Astrocyte (in vitro differentiated cells and primary cell): ENCODE results near the gene CACNA1D. TPM values are rescaled to one million over a fixed set of nuclear protein-coding genes. Genes with fewer than 3 reads are reported as not detected.

ENCODE experiments used
- DNase-seq: peaks from one replicate; pipeline ENCODE4 v3.0.0-alpha.2; 2010; ENCODE audit warnings: low read depth
- FAIRE-seq: peaks from 2 replicates; lab custom pipeline; 2011; peaks lifted over from hg19 to GRCh38; lab: Jason Lieb, UNC
- H2AFZ ChIP-seq: 2 replicates; pipeline ENCODE4 v1.6.0; 2012; ENCODE audit warnings: low read depth, low read length, inconsistent platforms
- H3K27ac ChIP-seq: 2 replicates; pipeline ENCODE4 v1.5.1; 2011; ENCODE audit warnings: low read depth, low read length, inconsistent platforms
- H3K27me3 ChIP-seq: 2 replicates; pipeline ENCODE4 v1.6.0; 2011; ENCODE audit warnings: low read length, inconsistent platforms; ENCODE audit not compliant: insufficient read depth
- H3K36me3 ChIP-seq: 2 replicates; pipeline ENCODE4 v1.5.1; 2011; ENCODE audit warnings: low read length, inconsistent platforms; ENCODE audit not compliant: insufficient read depth
- H3K4me1 ChIP-seq: 2 replicates; pipeline ENCODE4 v1.5.1; 2011; ENCODE audit warnings: low read length, inconsistent platforms; ENCODE audit not compliant: insufficient read depth
- H3K4me2 ChIP-seq: 2 replicates; pipeline ENCODE4 v1.6.0; 2012; ENCODE audit warnings: low read length, inconsistent platforms
- H3K4me3 ChIP-seq: 2 replicates; pipeline ENCODE4 v1.5.1; 2011; ENCODE audit warnings: low read depth, mild to moderate bottlenecking, low read length, inconsistent platforms; ENCODE audit not compliant: insufficient read depth
- H3K79me2 ChIP-seq: 2 replicates; pipeline ENCODE4 v1.6.0; 2012; ENCODE audit warnings: mild to moderate bottlenecking, low read length, inconsistent platforms; ENCODE audit not compliant: insufficient read depth
- H3K9ac ChIP-seq: 2 replicates; pipeline ENCODE4 v1.6.0; 2012; ENCODE audit warnings: mild to moderate bottlenecking, low read length, inconsistent platforms
- H3K9me3 ChIP-seq: 2 replicates; pipeline ENCODE4 v1.5.1; 2012; ENCODE audit warnings: low read depth, mild to moderate bottlenecking, low read length, inconsistent platforms; ENCODE audit not compliant: insufficient read depth
- H4K20me1 ChIP-seq: 2 replicates; pipeline ENCODE4 v1.6.0; 2012; ENCODE audit warnings: low read length, inconsistent platforms; ENCODE audit not compliant: insufficient read depth
- H3K27ac Mint-ChIP-seq: one replicate; pipeline ENCODE4 v1.8.0; 2021; ENCODE audit warnings: mild to moderate bottlenecking, mixed read lengths; ENCODE audit not compliant: unreplicated experiment
- H3K27me3 Mint-ChIP-seq: one replicate; pipeline ENCODE4 v1.8.0; 2021; ENCODE audit warnings: low read depth, mixed read lengths; ENCODE audit not compliant: unreplicated experiment
- H3K36me3 Mint-ChIP-seq: one replicate; pipeline ENCODE4 v1.8.0; 2021; ENCODE audit warnings: low read depth, mixed read lengths; ENCODE audit not compliant: unreplicated experiment
- H3K4me1 Mint-ChIP-seq: one replicate; pipeline ENCODE4 v1.8.0; 2021; ENCODE audit warnings: low read depth, mixed read lengths; ENCODE audit not compliant: unreplicated experiment
- H3K4me3 Mint-ChIP-seq: one replicate; pipeline ENCODE4 v1.8.0; 2021; ENCODE audit warnings: mild to moderate bottlenecking, moderate library complexity, mixed read lengths; ENCODE audit not compliant: unreplicated experiment
- H3K9me3 Mint-ChIP-seq: one replicate; pipeline ENCODE4 v1.8.0; 2021; ENCODE audit warnings: mild to moderate bottlenecking, mixed read lengths; ENCODE audit not compliant: unreplicated experiment
- EZH2 ChIP-seq: IDR thresholded peaks from 2 replicates; pipeline ENCODE4 v1.6.1; 2012; ENCODE audit warnings: mild to moderate bottlenecking, low read length, inconsistent platforms; ENCODE audit not compliant: insufficient read depth
- total RNA-seq: library from RNA; stranded (reverse); gene quantifications from 2 replicates; pipeline ENCODE4 v1.2.1, GENCODE V29; 2021
- TF ChIP-seq, protein P1 (sequence below): IDR thresholded peaks from 2 replicates; pipeline ENCODE4 v1.5.1; 2011; ENCODE audit warnings: low read depth, mild to moderate bottlenecking, inconsistent platforms, low read length, moderate library complexity; ENCODE audit not compliant: insufficient read depth

Gene CACNA1D
- total RNA-seq, 1 donor from 2014 or later, result 0.41 TPM

- no peak overlapping the region for H3K4me2 ChIP-seq
- H3K9ac ChIP-seq, result no peak overlapping the region
- no peaks in the 10 kb centered on the region for H3K79me2 ChIP-seq
- Mint-ChIP-seq H3K36me3 (no peaks in the 10 kb centered on the region), H3K9me3 (no peaks in the 10 kb centered on the region), H3K27ac (no peak overlapping the region), H3K27me3 (no peaks in the 10 kb centered on the region), H3K4me1 (peaks cover 9% of the 10 kb centered on the region), H3K4me3 (no peak overlapping the region)
- H3K9me3 ChIP-seq, result no peaks in the 10 kb centered on the region
- TF ChIP-seq, protein P1, sequence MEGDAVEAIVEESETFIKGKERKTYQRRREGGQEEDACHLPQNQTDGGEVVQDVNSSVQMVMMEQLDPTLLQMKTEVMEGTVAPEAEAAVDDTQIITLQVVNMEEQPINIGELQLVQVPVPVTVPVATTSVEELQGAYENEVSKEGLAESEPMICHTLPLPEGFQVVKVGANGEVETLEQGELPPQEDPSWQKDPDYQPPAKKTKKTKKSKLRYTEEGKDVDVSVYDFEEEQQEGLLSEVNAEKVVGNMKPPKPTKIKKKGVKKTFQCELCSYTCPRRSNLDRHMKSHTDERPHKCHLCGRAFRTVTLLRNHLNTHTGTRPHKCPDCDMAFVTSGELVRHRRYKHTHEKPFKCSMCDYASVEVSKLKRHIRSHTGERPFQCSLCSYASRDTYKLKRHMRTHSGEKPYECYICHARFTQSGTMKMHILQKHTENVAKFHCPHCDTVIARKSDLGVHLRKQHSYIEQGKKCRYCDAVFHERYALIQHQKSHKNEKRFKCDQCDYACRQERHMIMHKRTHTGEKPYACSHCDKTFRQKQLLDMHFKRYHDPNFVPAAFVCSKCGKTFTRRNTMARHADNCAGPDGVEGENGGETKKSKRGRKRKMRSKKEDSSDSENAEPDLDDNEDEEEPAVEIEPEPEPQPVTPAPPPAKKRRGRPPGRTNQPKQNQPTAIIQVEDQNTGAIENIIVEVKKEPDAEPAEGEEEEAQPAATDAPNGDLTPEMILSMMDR, result no peak
- no peaks in the 10 kb centered on the region for H3K4me1 ChIP-seq
- no peak overlapping the region for H2AFZ ChIP-seq
- no peak overlapping the region for H3K4me3 ChIP-seq
- no peak for DNase-seq
- no peaks in the 10 kb centered on the region for H3K27me3 ChIP-seq
- H3K36me3 ChIP-seq, result no peaks in the 10 kb centered on the region
- H3K27ac ChIP-seq, result no peak overlapping the region
- no peaks in the 10 kb centered on the region for H4K20me1 ChIP-seq
- FAIRE-seq, result no peak
Measured at GRCh38 chr3:53829605-53830004, 335.2 kb downstream of the CACNA1D start.

DNA sequence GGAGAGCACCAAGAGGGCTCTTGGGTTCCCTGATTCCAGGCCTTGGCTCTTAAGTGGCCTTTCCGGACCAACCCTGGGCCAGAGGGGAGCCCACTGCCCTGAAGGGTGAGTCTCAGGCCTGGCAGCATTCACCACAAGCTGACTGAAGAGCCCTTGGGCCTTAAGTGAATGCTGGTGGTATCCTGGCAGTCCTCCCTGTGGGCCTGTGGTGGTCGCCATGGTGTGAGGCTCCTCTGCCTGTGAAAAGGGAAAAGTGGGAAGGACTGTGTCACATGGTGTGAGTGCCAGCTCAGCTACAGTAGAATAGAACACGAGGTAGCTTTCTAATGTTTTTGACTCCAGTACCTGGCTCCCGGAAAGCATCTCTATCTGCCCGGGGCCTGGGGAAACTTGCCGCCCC, 336.5 kb downstream of the CACNA1D start:
- Histone ChIP-seq H3K27me3 (no peaks in the 10 kb centered on the region), H3K27ac (no peak overlapping the region), H3K4me2 (no peak overlapping the region), H3K36me3 (no peaks in the 10 kb centered on the region), H3K4me1 (no peaks in the 10 kb centered on the region), H3K9ac (no peak overlapping the region), H3K79me2 (no peaks in the 10 kb centered on the region), H3K9me3 (no peaks in the 10 kb centered on the region), H3K4me3 (no peak overlapping the region), H4K20me1 (no peaks in the 10 kb centered on the region), H2AFZ (no peak overlapping the region)
- no peak overlapping the region for H3K27ac Mint-ChIP-seq
- no peaks in the 10 kb centered on the region for H3K9me3 Mint-ChIP-seq
- no peak overlapping the region for H3K4me3 Mint-ChIP-seq
- H3K27me3 Mint-ChIP-seq, result no peaks in the 10 kb centered on the region
- H3K36me3 Mint-ChIP-seq, result no peaks in the 10 kb centered on the region
- peaks cover 4% of the 10 kb centered on the region for H3K4me1 Mint-ChIP-seq
- FAIRE-seq (no peak), DNase-seq (no peak)
- TF ChIP-seq, protein P1, result no peak
- no peak for TF ChIP-seq EZH2

DNA sequence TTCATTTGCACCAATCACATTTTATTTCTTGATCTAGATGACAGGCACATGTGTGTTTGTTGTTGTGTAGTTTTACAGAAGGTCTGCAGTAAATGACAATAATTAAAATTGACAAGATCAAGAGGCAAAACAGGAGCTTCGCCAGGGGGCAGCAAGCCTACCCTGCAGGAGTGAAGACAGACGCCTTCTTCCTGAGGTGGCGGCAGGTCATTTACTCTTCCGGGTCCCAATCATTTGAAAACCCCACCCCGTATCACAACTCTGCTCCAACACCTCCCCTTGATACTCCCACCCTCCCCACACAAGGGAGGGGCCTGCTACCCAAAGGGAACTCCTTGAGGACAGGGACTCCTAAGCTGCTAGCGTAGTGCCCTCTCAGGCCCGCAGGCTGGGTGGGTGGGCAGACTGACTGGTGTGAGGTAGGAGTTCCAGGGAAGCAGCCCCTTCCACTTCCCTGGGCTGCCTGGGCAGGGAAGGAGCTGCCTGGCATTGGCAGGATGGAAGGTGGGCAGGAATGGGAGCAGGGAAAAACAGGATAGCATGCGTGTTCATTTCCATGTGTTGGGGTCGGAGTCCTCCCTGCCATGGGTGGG, 338.7 kb downstream of the CACNA1D start:
- DNase-seq (no peak), FAIRE-seq (no peak)
- no peaks in the 10 kb centered on the region for H3K4me1 Mint-ChIP-seq
- no peaks in the 10 kb centered on the region for H3K9me3 ChIP-seq
- H3K4me3 Mint-ChIP-seq, result no peak overlapping the region
- no peak overlapping the region for H3K27ac Mint-ChIP-seq
- no peak overlapping the region for H3K9ac ChIP-seq
- H3K36me3 ChIP-seq, result no peaks in the 10 kb centered on the region
- H3K36me3 Mint-ChIP-seq, result no peaks in the 10 kb centered on the region
- H3K4me1 ChIP-seq, result no peaks in the 10 kb centered on the region
- no peaks in the 10 kb centered on the region for H3K27me3 ChIP-seq
- no peaks in the 10 kb centered on the region for H3K27me3 Mint-ChIP-seq
- H3K27ac ChIP-seq, result no peak overlapping the region
- TF ChIP-seq EZH2, result no peak
- TF ChIP-seq, protein P1, result no peak
- H4K20me1 ChIP-seq, result no peaks in the 10 kb centered on the region
- H2AFZ ChIP-seq, result no peak overlapping the region
- no peak overlapping the region for H3K4me2 ChIP-seq
- no peak overlapping the region for H3K4me3 ChIP-seq
- no peaks in the 10 kb centered on the region for H3K9me3 Mint-ChIP-seq
- no peaks in the 10 kb centered on the region for H3K79me2 ChIP-seq
